ENCODE results near the gene LRP6.
"Not testable (repeated sequence)": the region's sequence is repeated elsewhere in the genome, so short reads cannot be mapped to it uniquely, and the experiment has no call there.

Gene LRP6

GRCh38 chr12:12121061-12121460 is 145.8 kb downstream of the LRP6 start:
- DNase-seq (ENCODE audit: low read depth): no peak

- DNase-seq (ENCODE audit: low read depth): no peak
Observed at GRCh38 chr12:12116677-12117076, 150.2 kb downstream of the LRP6 start.

GRCh38 chr12:12115514-12115913 is 151.3 kb downstream of the LRP6 start:
- DNase-seq (ENCODE audit: low read depth): no peak

- DNase-seq (ENCODE audit: low read depth): not testable (repeated sequence)
Observed at GRCh38 chr12:12110923-12111555, 155.8 kb downstream of the LRP6 start.

- no peak for DNase-seq (ENCODE audit: low read depth)
Observed at GRCh38 chr12:12108441-12109058, 158.3 kb downstream of the LRP6 start.

- no peak for DNase-seq (ENCODE audit: low read depth)
Observed at GRCh38 chr12:12107678-12108077, 159.2 kb downstream of the LRP6 start.

GRCh38 chr12:12099102-12099501 is 167.7 kb downstream of the LRP6 start:
- no peak for DNase-seq (ENCODE audit: low read depth)

- DNase-seq (ENCODE audit: low read depth): no peak
Observed at GRCh38 chr12:12098691-12099015, 168.2 kb downstream of the LRP6 start.

GRCh38 chr12:12097891-12098690 is 168.8 kb downstream of the LRP6 start:
- no peak for DNase-seq (ENCODE audit: low read depth)

- no peak for DNase-seq (ENCODE audit: low read depth)
Observed at GRCh38 chr12:12095021-12095420, 171.8 kb downstream of the LRP6 start.

- DNase-seq (ENCODE audit: low read depth): no peak
Observed at GRCh38 chr12:12094481-12094880, 172.4 kb downstream of the LRP6 start.

- no peak for DNase-seq (ENCODE audit: low read depth)
Observed at GRCh38 chr12:12091977-12092663, 174.7 kb downstream of the LRP6 start.

GRCh38 chr12:12091071-12091470 is 175.8 kb downstream of the LRP6 start:
- no peak for DNase-seq (ENCODE audit: low read depth)

GRCh38 chr12:12088761-12089160 is 178.1 kb downstream of the LRP6 start:
- no peak for DNase-seq (ENCODE audit: low read depth)

GRCh38 chr12:12088147-12088546 is 178.7 kb downstream of the LRP6 start:
- DNase-seq (ENCODE audit: low read depth): no peak

GRCh38 chr12:12087693-12088034 is 179.2 kb downstream of the LRP6 start:
- DNase-seq (ENCODE audit: low read depth): no peak

- DNase-seq (ENCODE audit: low read depth): no peak
Observed at GRCh38 chr12:12086973-12087692, 179.7 kb downstream of the LRP6 start.

- no peak for DNase-seq (ENCODE audit: low read depth)
Observed at GRCh38 chr12:12086362-12086761, 180.5 kb downstream of the LRP6 start.

GRCh38 chr12:12083688-12084087 is 183.2 kb downstream of the LRP6 start:
- no peak for DNase-seq (ENCODE audit: low read depth)

- no peak for DNase-seq (ENCODE audit: low read depth)
Observed at GRCh38 chr12:12081836-12082497, 184.9 kb downstream of the LRP6 start.

GRCh38 chr12:12079291-12079690 is 187.6 kb downstream of the LRP6 start:
- no peak for DNase-seq (ENCODE audit: low read depth)
